K562 (cell line): Measurements from ENCODE around the gene FAM83F. TPM values are rescaled to one million over a fixed set of nuclear protein-coding genes. Genes with fewer than 3 reads are reported as not detected.

ENCODE experiments used
- HNRNPL ChIP-seq: fragments of 200-400 bp; formaldehyde crosslinking; IDR thresholded peaks from 2 replicates; pipeline ENCODE4 v1.6.1; 2017; ENCODE audit warnings: low read depth, mild to moderate bottlenecking, low read length
- KLF10 ChIP-seq: fragments of 250-450 bp; sonication (Bioruptor Pico); IDR thresholded peaks from 2 replicates; pipeline ENCODE4 v1.6.1; 2021; ENCODE audit warnings: matching md5 sums
- LARP7 ChIP-seq: fragments of 450-650 bp; IDR thresholded peaks from 2 replicates; pipeline ENCODE4 v1.6.1; 2016
- RNF219 ChIP-seq: fragments of 250-450 bp; sonication (Bioruptor Pico); IDR thresholded peaks from 2 replicates; pipeline ENCODE4 v1.5.0; 2022; ENCODE audit warnings: mild to moderate bottlenecking
- SETDB1 ChIP-seq: IDR thresholded peaks from one replicate; pipeline ENCODE4 v1.6.1; 2012; ENCODE audit warnings: low read length, control low read depth, inconsistent platforms
- SNRNP70 ChIP-seq: fragments of 200-400 bp; formaldehyde crosslinking; optimal IDR thresholded peaks from 2 replicates; pipeline ENCODE3; 2017; ENCODE audit warnings: low read depth, low read length
- SUPT5H ChIP-seq: fragments of 450-650 bp; IDR thresholded peaks from 2 replicates; pipeline ENCODE4 v1.6.1; 2016
- TARDBP ChIP-seq: fragments of 450-650 bp; IDR thresholded peaks from 2 replicates; pipeline ENCODE4 v1.6.1; 2016
- ZBTB40 ChIP-seq, 2 experiments: fragments of 450-650 bp in 1 of 2; sonication (generic) in 1 of 2; formaldehyde crosslinking in 1 of 2; IDR thresholded peaks; 2 replicates each; pipeline versions ENCODE4 v1.7.1 to v1.9.0; 2016 to 2022; ENCODE audit warnings: inconsistent platforms in 1 of 2, mild to moderate bottlenecking in 1 of 2, missing genetic modification reagents in 1 of 2
- ZBTB7A ChIP-seq: IDR thresholded peaks from 2 replicates; pipeline ENCODE4 v1.6.1; 2011; ENCODE audit warnings: low read depth, mild to moderate bottlenecking, low read length, moderate library complexity, borderline replicate concordance; ENCODE audit not compliant: control insufficient read depth
- ZNF398 ChIP-seq: fragments of 250-450 bp; sonication (Bioruptor Pico); IDR thresholded peaks from 2 replicates; pipeline ENCODE4 v1.8.0; 2021; ENCODE audit warnings: moderate library complexity, mild to moderate bottlenecking, inconsistent platforms
- ZNF707 ChIP-seq: fragments of 250-450 bp; sonication (Bioruptor Pico); conservative IDR thresholded peaks from 2 replicates; pipeline ENCODE4 v1.8.0; 2022; ENCODE audit warnings: inconsistent platforms, mild to moderate bottlenecking, moderate library complexity
- polyA plus RNA-seq, 8 experiments: library from polyadenylated mRNA; depleted of rRNA in 4 of 8; stranded (reverse) in 5 of 8; unstranded in 3 of 8; fragments of >200 nt; fragmentation: Nextera tagmentation in 2 of 8; fragmentation: Illumina TruSeq in 1 of 8; extraction: Ambion mirVana in 2 of 8; extraction: Trizol in 1 of 8; gene quantifications; 2 replicates each; pipeline versions ENCODE4 v1.2.1 to v1.2.3, GENCODE V29; 2011 to 2014; ENCODE audit warnings: inconsistent platforms in 1 of 8, missing spikeins in 1 of 8
- total RNA-seq, 7 experiments: library from RNA; depleted of rRNA in 6 of 7; stranded (reverse); fragments of >200 nt in 6 of 7; fragmentation: Illumina TruSeq in 2 of 7; extraction: Trizol in 2 of 7; gene quantifications; 2 replicates each; pipeline versions ENCODE4 v1.2.1 to v1.2.3, GENCODE V29; 2011 to 2021; ENCODE audit warnings: low replicate concordance in 1 of 7

The FAM83F gene
- total and polyA plus RNA-seq, 9 of the 15 experiments (the other 6 are each of a cell fraction or from before 2014, with no cell fraction given) = under 0.01 to 0.13 (median 0.04) TPM; not detected in 1

GRCh38 chr22:40044870-40045834 is 50.4 kb downstream of the FAM83F start (continued):
- TF ChIP-seq ZNF398 (CRISPR knock-in tag) (no peak), SETDB1 (no peak), HNRNPL (no peak), TARDBP (no peak), LARP7 (no peak), KLF10 (CRISPR knock-in tag) (no peak), ZBTB7A (peak; percentile 64; the same call in 1 of the 2 replicates), ZBTB40 (IDR thresholded peaks at IDR 0.05) (no peak; the same call in 1 of the 2 replicates), ZBTB40 (CRISPR knock-in tag; IDR thresholded peaks at IDR 0.05) (no peak), RNF219 (CRISPR knock-in tag) (no peak), SNRNP70 (no peak), SUPT5H (no peak), ZNF707 (CRISPR knock-in tag) (no peak)
